Body of pancreas (tissue), 4 donors: Measurements from ENCODE around the gene CAAP1.

Experiments used
- POLR2A ChIP-seq, 3 donors: fragments of 450-650 bp; IDR thresholded peaks; one replicate each; pipeline ENCODE4 v1.6.1; 2016; ENCODE audit warnings: antibody characterized with exemption in 3 of 3, mild to moderate bottlenecking in 2 of 3
- TF ChIP-seq, protein P1 (sequence below), 7 experiments: fragments of 450-650 bp in 4 of 7; fragments of 200-600 bp in 3 of 7; sonication (generic) in 3 of 7; IDR thresholded peaks; one replicate each; pipeline ENCODE4 v1.5.1; 2016 to 2019; ENCODE audit warnings: antibody characterized with exemption in 7 of 7

DNA sequence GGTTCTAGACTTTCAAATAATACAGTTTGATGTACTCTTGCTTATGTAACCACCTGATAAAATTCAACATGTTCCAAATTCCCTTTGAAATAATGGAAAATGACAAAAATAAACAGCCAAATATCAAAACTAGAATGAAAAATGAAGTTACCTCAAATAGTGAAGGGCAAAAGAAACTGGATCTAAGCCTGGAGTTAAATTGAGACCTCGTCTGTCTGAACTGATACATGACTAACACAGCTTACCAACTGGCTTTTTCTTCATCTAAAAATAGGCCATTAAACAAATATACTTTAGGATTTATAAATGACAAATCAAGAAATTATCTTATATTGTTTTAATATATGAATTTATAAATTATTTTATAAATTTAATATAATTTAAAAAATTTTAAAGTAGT lies 12.1 kb upstream of the CAAP1 start:
- TF ChIP-seq, protein P1, sequence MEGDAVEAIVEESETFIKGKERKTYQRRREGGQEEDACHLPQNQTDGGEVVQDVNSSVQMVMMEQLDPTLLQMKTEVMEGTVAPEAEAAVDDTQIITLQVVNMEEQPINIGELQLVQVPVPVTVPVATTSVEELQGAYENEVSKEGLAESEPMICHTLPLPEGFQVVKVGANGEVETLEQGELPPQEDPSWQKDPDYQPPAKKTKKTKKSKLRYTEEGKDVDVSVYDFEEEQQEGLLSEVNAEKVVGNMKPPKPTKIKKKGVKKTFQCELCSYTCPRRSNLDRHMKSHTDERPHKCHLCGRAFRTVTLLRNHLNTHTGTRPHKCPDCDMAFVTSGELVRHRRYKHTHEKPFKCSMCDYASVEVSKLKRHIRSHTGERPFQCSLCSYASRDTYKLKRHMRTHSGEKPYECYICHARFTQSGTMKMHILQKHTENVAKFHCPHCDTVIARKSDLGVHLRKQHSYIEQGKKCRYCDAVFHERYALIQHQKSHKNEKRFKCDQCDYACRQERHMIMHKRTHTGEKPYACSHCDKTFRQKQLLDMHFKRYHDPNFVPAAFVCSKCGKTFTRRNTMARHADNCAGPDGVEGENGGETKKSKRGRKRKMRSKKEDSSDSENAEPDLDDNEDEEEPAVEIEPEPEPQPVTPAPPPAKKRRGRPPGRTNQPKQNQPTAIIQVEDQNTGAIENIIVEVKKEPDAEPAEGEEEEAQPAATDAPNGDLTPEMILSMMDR (IDR thresholded peaks at IDR 0.05) = no peak
- no peak for TF ChIP-seq POLR2A (IDR thresholded peaks at IDR 0.05)
